Lower leg skin (tissue), 3 donors: ENCODE data around the gene NIPAL3.
A peak's percentile ranks its signal among the peaks of the same experiment; 100 is the strongest.

Experiments
- POLR2A ChIP-seq, 2 donors: fragments of 450-650 bp; IDR thresholded peaks; one replicate each; pipeline ENCODE4 v1.6.1; 2016 to 2017; ENCODE audit warnings: antibody characterized with exemption in 2 of 2, mild to moderate bottlenecking in 1 of 2, moderate library complexity in 1 of 2
- TF ChIP-seq, protein P1 (sequence below), 3 donors: fragments of 450-650 bp; IDR thresholded peaks; one replicate each; pipeline ENCODE4 v1.5.1; 2016; ENCODE audit warnings: antibody characterized with exemption in 3 of 3, mild to moderate bottlenecking in 3 of 3, moderate library complexity in 2 of 3

DNA sequence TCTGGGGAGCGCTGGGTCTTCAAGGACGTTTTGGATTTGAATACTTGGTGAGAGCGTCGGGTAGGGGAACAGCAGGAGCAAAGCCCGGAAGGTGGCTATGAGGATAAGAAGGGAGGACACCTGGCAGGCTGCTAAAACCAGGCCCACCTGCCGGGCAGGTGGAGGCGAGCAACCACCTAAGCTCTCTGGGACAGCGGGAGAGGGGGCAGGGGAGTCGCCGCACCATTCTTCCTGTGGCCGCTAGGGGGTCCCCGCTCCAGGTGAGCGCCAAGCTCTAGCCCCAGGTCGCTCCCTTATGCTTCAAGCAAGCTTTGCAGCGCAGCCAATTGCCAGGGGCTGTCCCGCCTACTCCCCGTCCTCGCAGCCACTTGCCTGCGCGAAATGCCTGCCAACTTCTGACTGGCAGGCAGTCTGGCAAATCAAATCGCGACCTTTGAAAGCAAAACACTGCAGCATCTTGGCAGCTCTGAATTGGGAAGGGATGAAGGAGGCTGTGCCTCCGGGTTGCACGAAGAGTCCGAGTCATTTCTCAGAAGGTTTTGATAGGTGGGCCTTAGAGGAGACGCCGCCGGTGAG, at the start of gene NIPAL3:
- TF ChIP-seq POLR2A (IDR thresholded peaks at IDR 0.05): no peak
- TF ChIP-seq, protein P1, sequence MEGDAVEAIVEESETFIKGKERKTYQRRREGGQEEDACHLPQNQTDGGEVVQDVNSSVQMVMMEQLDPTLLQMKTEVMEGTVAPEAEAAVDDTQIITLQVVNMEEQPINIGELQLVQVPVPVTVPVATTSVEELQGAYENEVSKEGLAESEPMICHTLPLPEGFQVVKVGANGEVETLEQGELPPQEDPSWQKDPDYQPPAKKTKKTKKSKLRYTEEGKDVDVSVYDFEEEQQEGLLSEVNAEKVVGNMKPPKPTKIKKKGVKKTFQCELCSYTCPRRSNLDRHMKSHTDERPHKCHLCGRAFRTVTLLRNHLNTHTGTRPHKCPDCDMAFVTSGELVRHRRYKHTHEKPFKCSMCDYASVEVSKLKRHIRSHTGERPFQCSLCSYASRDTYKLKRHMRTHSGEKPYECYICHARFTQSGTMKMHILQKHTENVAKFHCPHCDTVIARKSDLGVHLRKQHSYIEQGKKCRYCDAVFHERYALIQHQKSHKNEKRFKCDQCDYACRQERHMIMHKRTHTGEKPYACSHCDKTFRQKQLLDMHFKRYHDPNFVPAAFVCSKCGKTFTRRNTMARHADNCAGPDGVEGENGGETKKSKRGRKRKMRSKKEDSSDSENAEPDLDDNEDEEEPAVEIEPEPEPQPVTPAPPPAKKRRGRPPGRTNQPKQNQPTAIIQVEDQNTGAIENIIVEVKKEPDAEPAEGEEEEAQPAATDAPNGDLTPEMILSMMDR (IDR thresholded peaks at IDR 0.05): peak in 1 of 3 donors; percentile 67
